ENCODE results near the gene PRDM4. TPM values are rescaled to one million over a fixed set of nuclear protein-coding genes. Genes with fewer than 3 reads are reported as not detected.

Gene PRDM4
- total and polyA plus RNA-seq, 2 donors (not counting 3 experiments of a cell fraction or from before 2014, with no cell fraction given), result 25.6 to 36.8 TPM

DNA sequence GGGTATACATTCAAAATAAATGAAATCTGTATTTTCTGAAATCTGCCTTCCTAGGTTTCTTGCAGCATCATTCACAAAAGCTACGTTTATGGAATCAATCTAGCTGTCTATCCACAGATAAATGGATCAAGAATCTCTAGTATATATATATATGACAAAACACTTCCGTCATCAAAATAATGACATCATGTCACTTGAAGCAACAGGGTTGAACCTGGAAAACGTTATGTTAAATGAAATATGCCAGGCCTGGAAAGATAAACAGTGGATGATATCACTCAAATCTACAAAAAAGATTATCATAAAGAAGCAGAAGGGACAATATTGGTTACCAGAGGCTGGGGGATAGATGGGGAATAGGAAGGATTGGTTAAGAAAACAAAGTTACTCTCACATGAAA is 42.2 kb upstream of the PRDM4 start:
- no peaks in the 10 kb centered on the region for H3K79me2 ChIP-seq (ENCODE audit: control insufficient read depth, insufficient read depth, low read length)
- DNase-seq (ENCODE audit: low read depth, low spot score) (no peak), FAIRE-seq (no peak)
- TF ChIP-seq POLR2A (IDR thresholded peaks at IDR 0.05; ENCODE audit: low read depth, low read length) (no peak), MYC (IDR thresholded peaks at IDR 0.05; ENCODE audit: low read depth, low read length) (no peak), GATA2 (IDR thresholded peaks at IDR 0.05; ENCODE audit: insufficient read depth, insufficient read length, low read depth, low read length) (no peak), JUN (IDR thresholded peaks at IDR 0.05; ENCODE audit: borderline replicate concordance, insufficient read depth, insufficient read length, low read depth) (no peak), POLR2AphosphoS5 (IDR thresholded peaks at IDR 0.05; ENCODE audit: insufficient read depth, low read depth, low read length) (no peak), FOS (IDR thresholded peaks at IDR 0.05; ENCODE audit: borderline replicate concordance, insufficient read depth, low read length) (no peak), EZH2 (IDR thresholded peaks at IDR 0.05; ENCODE audit: borderline replicate concordance, low read depth, low read length, severe bottlenecking) (no peak)
- TF ChIP-seq, protein P1, sequence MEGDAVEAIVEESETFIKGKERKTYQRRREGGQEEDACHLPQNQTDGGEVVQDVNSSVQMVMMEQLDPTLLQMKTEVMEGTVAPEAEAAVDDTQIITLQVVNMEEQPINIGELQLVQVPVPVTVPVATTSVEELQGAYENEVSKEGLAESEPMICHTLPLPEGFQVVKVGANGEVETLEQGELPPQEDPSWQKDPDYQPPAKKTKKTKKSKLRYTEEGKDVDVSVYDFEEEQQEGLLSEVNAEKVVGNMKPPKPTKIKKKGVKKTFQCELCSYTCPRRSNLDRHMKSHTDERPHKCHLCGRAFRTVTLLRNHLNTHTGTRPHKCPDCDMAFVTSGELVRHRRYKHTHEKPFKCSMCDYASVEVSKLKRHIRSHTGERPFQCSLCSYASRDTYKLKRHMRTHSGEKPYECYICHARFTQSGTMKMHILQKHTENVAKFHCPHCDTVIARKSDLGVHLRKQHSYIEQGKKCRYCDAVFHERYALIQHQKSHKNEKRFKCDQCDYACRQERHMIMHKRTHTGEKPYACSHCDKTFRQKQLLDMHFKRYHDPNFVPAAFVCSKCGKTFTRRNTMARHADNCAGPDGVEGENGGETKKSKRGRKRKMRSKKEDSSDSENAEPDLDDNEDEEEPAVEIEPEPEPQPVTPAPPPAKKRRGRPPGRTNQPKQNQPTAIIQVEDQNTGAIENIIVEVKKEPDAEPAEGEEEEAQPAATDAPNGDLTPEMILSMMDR (IDR thresholded peaks at IDR 0.05; ENCODE audit: extremely low read depth in 1 of 2, insufficient read depth in 1 of 2, low read depth in 1 of 2, low read length in 2 of 2), result no peak
- TF ChIP-seq, protein P2, sequence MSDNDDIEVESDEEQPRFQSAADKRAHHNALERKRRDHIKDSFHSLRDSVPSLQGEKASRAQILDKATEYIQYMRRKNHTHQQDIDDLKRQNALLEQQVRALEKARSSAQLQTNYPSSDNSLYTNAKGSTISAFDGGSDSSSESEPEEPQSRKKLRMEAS (IDR thresholded peaks at IDR 0.05; ENCODE audit: insufficient read depth, insufficient read length), result no peak
- H3K4me3 ChIP-seq (replicated peaks in 1 of 3; ENCODE audit: insufficient read depth in 1 of 3, low read depth in 1 of 3, low read length in 3 of 3), result no peak overlapping the region
- no peaks in the 10 kb centered on the region for H3K36me3 ChIP-seq (ENCODE audit: control insufficient read depth in 2 of 2, extremely low read depth in 1 of 2, insufficient read depth in 2 of 2, low read length in 2 of 2)
- ChIA-PET CTCF (interaction anchor here (0.7 kb wide), 1 partner anchor 678 kb away, joined by 4 read pairs; no protein-coding TSS in a partner anchor), POLR2A (no interaction called here)
- intact Hi-C loops (cut with micrococcal nuclease) (no loop called here), dilution Hi-C loops (cut with MboI; ENCODE audit: extremely low pct_ligation_motif_present, low sequenced_read_pairs) (no loop called here)
- no peaks in the 10 kb centered on the region for H4K20me1 ChIP-seq (replicated peaks; ENCODE audit: control insufficient read depth, extremely low read depth, insufficient read depth, low read length)
- no peak overlapping the region for H3K4me2 ChIP-seq (ENCODE audit: insufficient read depth, low read length)
- H3K9ac ChIP-seq (replicated peaks; ENCODE audit: extremely low read depth, insufficient read depth, low read length), result no peak overlapping the region
- no peaks in the 10 kb centered on the region for H3K27me3 ChIP-seq (ENCODE audit: control insufficient read depth in 2 of 2, insufficient read depth in 2 of 2, low read length in 2 of 2)
- no peaks in the 10 kb centered on the region for H3K9me3 ChIP-seq (replicated peaks; ENCODE audit: control insufficient read depth, insufficient read depth, low read length)
- no peak overlapping the region for H3K27ac ChIP-seq (ENCODE audit: insufficient read depth, low read depth, low read length)
- H3K4me1 ChIP-seq (ENCODE audit: control insufficient read depth, extremely low read depth, insufficient read depth, low read length), result no peaks in the 10 kb centered on the region
- no peaks in the 10 kb centered on the region for H3K9me1 ChIP-seq (replicated peaks; ENCODE audit: control insufficient read depth, extremely low read depth, insufficient read depth, low read length)
- H2AFZ ChIP-seq (ENCODE audit: low read depth, low read length), result no peak overlapping the region
- BruUV-seq (replicated peaks), result no TSS peak
